ENCODE results near the gene SMARCC1. TPM values are rescaled to one million over a fixed set of nuclear protein-coding genes. Genes with fewer than 3 reads are reported as not detected.

SMARCC1 gene
- polyA plus RNA-seq, 2 of the 4 experiments (the other 2 are of a cell fraction) = 27.1 to 27.5 TPM

- CTCF ChIA-PET = no interaction called here
- Histone ChIP-seq H3K4me1 (peaks cover 13% of the 10 kb centered on the region), H3K4me3 (no peak overlapping the region), H3K27ac (no peak overlapping the region), H3K9me3 (no peaks in the 10 kb centered on the region), H3K4me2 (peak overlapping the region; percentile 45)
- no peak for DNase-seq (ENCODE audit: low read depth in 1 of 2, low spot score in 1 of 2)
- WGBS (ENCODE audit: missing lambda C conversion rate) = 94% methylated on average over 3 of the region's 3 CpGs
- ATAC-seq = no peak
- TF ChIP-seq SREBF2 (IDR thresholded peaks at IDR 0.05) (no peak), GATA3 (IDR thresholded peaks at IDR 0.05; ENCODE audit: borderline replicate concordance) (no peak), RCOR1 (IDR thresholded peaks at IDR 0.05; ENCODE audit: low read depth, low read length) (no peak), ATOH8 (CRISPR knock-in tag; IDR thresholded peaks at IDR 0.05; ENCODE audit: low read depth) (no peak), CHD4 (IDR thresholded peaks at IDR 0.05; ENCODE audit: borderline replicate concordance) (no peak), MAX (IDR thresholded peaks at IDR 0.05) (no peak), SMC3 (IDR thresholded peaks at IDR 0.05) (no peak), JUN (IDR thresholded peaks at IDR 0.05) (no peak), ZC3H11A (IDR thresholded peaks at IDR 0.05) (no peak)
- no peak for FAIRE-seq
- POLR2A ChIA-PET = no interaction called here
Measured at GRCh38 chr3:47704237-47704612, 77.5 kb downstream of the SMARCC1 start.

- TF ChIP-seq NFE2L2 (conservative IDR thresholded peaks at IDR 0.05; ENCODE audit: low read length) (no peak), TFCP2L1 (CRISPR knock-in tag; IDR thresholded peaks at IDR 0.05) (no peak), HDAC2 (IDR thresholded peaks at IDR 0.05) (no peak), JUNB (IDR thresholded peaks at IDR 0.05) (no peak), BHLHE40 (IDR thresholded peaks at IDR 0.05; ENCODE audit: low read depth, low read length) (no peak), HES2 (IDR thresholded peaks at IDR 0.05) (no peak), PBX3 (IDR thresholded peaks at IDR 0.05) (no peak), MAFK (IDR thresholded peaks at IDR 0.05; ENCODE audit: partially characterized antibody) (no peak), RAD21 (conservative IDR thresholded peaks at IDR 0.05 in 1 of 2, IDR thresholded peaks at IDR 0.05 in 1 of 2) (no peak), KDM1A (IDR thresholded peaks at IDR 0.05; ENCODE audit: low read depth) (no peak), KDM5A (IDR thresholded peaks at IDR 0.05) (no peak), PHF8 (IDR thresholded peaks at IDR 0.05; ENCODE audit: borderline replicate concordance, low read depth) (no peak), RNF2 (IDR thresholded peaks at IDR 0.05; ENCODE audit: borderline replicate concordance, low read depth) (no peak), RFX5 (IDR thresholded peaks at IDR 0.05) (no peak), E2F6 (IDR thresholded peaks at IDR 0.05; ENCODE audit: borderline replicate concordance, low read depth) (no peak), MAZ (IDR thresholded peaks at IDR 0.05; ENCODE audit: borderline replicate concordance, low read depth, low read length) (no peak), SREBF2 (IDR thresholded peaks at IDR 0.05) (no peak)
- Histone ChIP-seq H3K27ac (no peak overlapping the region), H3K4me1 (peaks cover 13% of the 10 kb centered on the region), H3K9me3 (no peaks in the 10 kb centered on the region), H3K4me2 (no peak overlapping the region), H3K4me3 (no peak overlapping the region)
- DNase-seq (ENCODE audit: low read depth in 1 of 2, low spot score in 1 of 2) (no peak), FAIRE-seq (no peak), ATAC-seq (no peak)
- WGBS (ENCODE audit: missing lambda C conversion rate) = 97% methylated on average over 11 of the region's 11 CpGs
- POLR2A ChIA-PET = no interaction called here
- CTCF ChIA-PET = no interaction called here
Measured at GRCh38 chr3:47701388-47701787, 80.3 kb downstream of the SMARCC1 start.

- no peak overlapping the region for H3K4me3 ChIP-seq
- no peak overlapping the region for H3K4me2 ChIP-seq
- TF ChIP-seq KDM1A (IDR thresholded peaks at IDR 0.05; ENCODE audit: low read depth) = no peak
- no peak for TF ChIP-seq ELK1 (IDR thresholded peaks at IDR 0.05; ENCODE audit: low read depth, low read length)
- TF ChIP-seq RAD21 (conservative IDR thresholded peaks at IDR 0.05 in 1 of 2, IDR thresholded peaks at IDR 0.05 in 1 of 2) = no peak
- no peak for TF ChIP-seq CHD4 (IDR thresholded peaks at IDR 0.05; ENCODE audit: borderline replicate concordance)
- TF ChIP-seq HEYL (CRISPR knock-in tag; IDR thresholded peaks at IDR 0.05) = no peak
- no peak overlapping the region for H3K27ac ChIP-seq
- ChIA-PET POLR2A (interaction anchor here (0.6 kb wide), 1 partner anchor 371 kb away, joined by 6 read pairs; no protein-coding TSS in a partner anchor), CTCF (no interaction called here)
- no peaks in the 10 kb centered on the region for H3K4me1 ChIP-seq
- ATAC-seq (no peak), FAIRE-seq (no peak), DNase-seq (ENCODE audit: low read depth in 1 of 2, low spot score in 1 of 2) (no peak)
- H3K9me3 ChIP-seq = no peaks in the 10 kb centered on the region
Measured at GRCh38 chr3:47692158-47692557, 89.5 kb downstream of the SMARCC1 start.

Measured in A549 (cell line).